Measurements from ENCODE around the gene TMEM9. TPM values are rescaled to one million over a fixed set of nuclear protein-coding genes. Genes with fewer than 3 reads are reported as not detected.

TMEM9 gene
- total RNA-seq, 2 experiments from 2014 or later = 15.7 to 16.5 TPM

- no peaks in the 10 kb centered on the region for H3K4me1 Mint-ChIP-seq (ENCODE audit: low read depth)
- peaks cover 23% of the 10 kb centered on the region for H3K27me3 Mint-ChIP-seq
- H3K4me3 Mint-ChIP-seq = no peak overlapping the region
- TF ChIP-seq CTCF (IDR thresholded peaks at IDR 0.05) = no peak
- Histone ChIP-seq H3K4me1 (ENCODE audit: insufficient read depth, low read length) (no peaks in the 10 kb centered on the region), H3K36me3 (ENCODE audit: insufficient read depth, low read length) (no peaks in the 10 kb centered on the region), H3K9me3 (ENCODE audit: control insufficient read depth in 1 of 2, insufficient read depth in 1 of 2, low read length in 2 of 2) (no peaks in the 10 kb centered on the region), H3K27me3 (ENCODE audit: control insufficient read depth in 1 of 2, insufficient read depth in 2 of 2, low read length in 2 of 2) (peaks cover 0 to 4% of the 10 kb centered on the region in 2 experiments), H3K4me3 (ENCODE audit: low read length) (no peak overlapping the region), H3K27ac (ENCODE audit: low read depth in 1 of 2, low read length in 2 of 2) (no peak overlapping the region)
- H3K9me3 Mint-ChIP-seq = no peaks in the 10 kb centered on the region
- intact Hi-C loops (cut with DNase I, micrococcal nuclease) = no loop called here
- no peaks in the 10 kb centered on the region for H3K36me3 Mint-ChIP-seq (ENCODE audit: low read depth)
- CTCF ChIA-PET = no interaction called here
- no peak overlapping the region for H3K27ac Mint-ChIP-seq
- ATAC-seq (ENCODE audit: poor library complexity) = no peak
- POLR2A ChIA-PET = no interaction called here
- no peak for DNase-seq
These were observed 35.7 kb upstream of the TMEM9 start for GRCh38 chr1:201190005-201190404.

- intact Hi-C loops (cut with DNase I, micrococcal nuclease) = no loop called here
- Histone ChIP-seq H3K27ac (ENCODE audit: low read depth in 1 of 2, low read length in 2 of 2) (no peak overlapping the region), H3K27me3 (ENCODE audit: control insufficient read depth in 1 of 2, insufficient read depth in 2 of 2, low read length in 2 of 2) (peaks cover 0 to 7% of the 10 kb centered on the region in 2 experiments), H3K36me3 (ENCODE audit: insufficient read depth, low read length) (no peaks in the 10 kb centered on the region), H3K9me3 (ENCODE audit: control insufficient read depth in 1 of 2, insufficient read depth in 1 of 2, low read length in 2 of 2) (no peaks in the 10 kb centered on the region), H3K4me1 (ENCODE audit: insufficient read depth, low read length) (no peaks in the 10 kb centered on the region), H3K4me3 (ENCODE audit: low read length) (no peak overlapping the region)
- Mint-ChIP-seq H3K4me1 (ENCODE audit: low read depth) (no peaks in the 10 kb centered on the region), H3K4me3 (no peak overlapping the region), H3K9me3 (no peaks in the 10 kb centered on the region), H3K27me3 (peaks cover 30% of the 10 kb centered on the region), H3K36me3 (ENCODE audit: low read depth) (no peaks in the 10 kb centered on the region), H3K27ac (no peak overlapping the region)
- ChIA-PET CTCF (no interaction called here), POLR2A (no interaction called here)
- DNase-seq = no peak
- no peak for TF ChIP-seq CTCF (IDR thresholded peaks at IDR 0.05)
- no peak for ATAC-seq (ENCODE audit: poor library complexity)
These were observed 34.8 kb upstream of the TMEM9 start for GRCh38 chr1:201189085-201189484.

- H3K4me3 ChIP-seq (ENCODE audit: low read length) = no peak overlapping the region
- no peak for DNase-seq
- Mint-ChIP-seq H3K27me3 (peaks cover 40% of the 10 kb centered on the region), H3K9me3 (no peaks in the 10 kb centered on the region), H3K4me1 (ENCODE audit: low read depth) (no peaks in the 10 kb centered on the region), H3K27ac (no peak overlapping the region), H3K36me3 (ENCODE audit: low read depth) (no peaks in the 10 kb centered on the region), H3K4me3 (no peak overlapping the region)
- no peaks in the 10 kb centered on the region for H3K9me3 ChIP-seq (ENCODE audit: control insufficient read depth in 1 of 2, insufficient read depth in 1 of 2, low read length in 2 of 2)
- CTCF ChIA-PET = no interaction called here
- H3K36me3 ChIP-seq (ENCODE audit: insufficient read depth, low read length) = no peaks in the 10 kb centered on the region
- intact Hi-C loops (cut with DNase I, micrococcal nuclease) = no loop called here
- POLR2A ChIA-PET = no interaction called here
- H3K4me1 ChIP-seq (ENCODE audit: insufficient read depth, low read length) = no peaks in the 10 kb centered on the region
- no peak overlapping the region for H3K27ac ChIP-seq (ENCODE audit: low read depth in 1 of 2, low read length in 2 of 2)
- TF ChIP-seq CTCF (IDR thresholded peaks at IDR 0.05) = no peak
- peaks cover 5 to 9% of the 10 kb centered on the region in 2 experiments for H3K27me3 ChIP-seq (ENCODE audit: control insufficient read depth in 1 of 2, insufficient read depth in 2 of 2, low read length in 2 of 2)
- no peak for ATAC-seq (ENCODE audit: poor library complexity)
These were observed 31.9 kb upstream of the TMEM9 start for GRCh38 chr1:201186192-201186591.

All from CD4-positive, alpha-beta T cell (primary cell).